Daoy (cell line): ENCODE data around the gene UTS2B. TPM values are rescaled to one million over a fixed set of nuclear protein-coding genes. Genes with fewer than 3 reads are reported as not detected.
A peak's percentile ranks its signal among the peaks of the same experiment; 100 is the strongest.

ENCODE experiments used
- DNase-seq: peaks from one replicate; pipeline ENCODE4 v3.0.0-alpha.2; 2015; ENCODE audit warnings: low read depth
- total RNA-seq: library from RNA; depleted of rRNA; stranded (reverse); fragments of >200 nt; shearing (Covaris generic); gene quantifications from 2 replicates; pipeline ENCODE4 v1.2.3, GENCODE V29; 2014

The UTS2B gene
- total RNA-seq, 1 experiment from 2014 or later = not detected

DNA sequence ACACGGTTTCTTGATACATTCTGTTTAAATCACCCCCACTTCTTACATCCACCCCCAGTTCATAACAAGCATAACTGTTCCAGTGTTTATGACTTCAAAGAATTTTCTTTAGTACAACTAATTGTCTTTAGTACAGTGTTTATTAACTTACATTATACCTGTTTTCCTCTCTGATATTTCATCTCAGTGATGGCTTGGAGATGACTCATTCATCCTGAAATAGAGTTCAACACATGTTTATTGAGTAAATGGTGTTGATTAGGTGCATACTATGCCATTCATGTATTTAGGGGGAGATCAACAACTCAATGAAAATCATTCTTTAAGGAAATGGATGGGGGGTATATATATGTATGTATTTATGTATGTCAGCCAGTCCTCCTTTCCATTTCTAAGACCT lies 21.7 kb upstream of the UTS2B start:
- DNase-seq = no peak

DNA sequence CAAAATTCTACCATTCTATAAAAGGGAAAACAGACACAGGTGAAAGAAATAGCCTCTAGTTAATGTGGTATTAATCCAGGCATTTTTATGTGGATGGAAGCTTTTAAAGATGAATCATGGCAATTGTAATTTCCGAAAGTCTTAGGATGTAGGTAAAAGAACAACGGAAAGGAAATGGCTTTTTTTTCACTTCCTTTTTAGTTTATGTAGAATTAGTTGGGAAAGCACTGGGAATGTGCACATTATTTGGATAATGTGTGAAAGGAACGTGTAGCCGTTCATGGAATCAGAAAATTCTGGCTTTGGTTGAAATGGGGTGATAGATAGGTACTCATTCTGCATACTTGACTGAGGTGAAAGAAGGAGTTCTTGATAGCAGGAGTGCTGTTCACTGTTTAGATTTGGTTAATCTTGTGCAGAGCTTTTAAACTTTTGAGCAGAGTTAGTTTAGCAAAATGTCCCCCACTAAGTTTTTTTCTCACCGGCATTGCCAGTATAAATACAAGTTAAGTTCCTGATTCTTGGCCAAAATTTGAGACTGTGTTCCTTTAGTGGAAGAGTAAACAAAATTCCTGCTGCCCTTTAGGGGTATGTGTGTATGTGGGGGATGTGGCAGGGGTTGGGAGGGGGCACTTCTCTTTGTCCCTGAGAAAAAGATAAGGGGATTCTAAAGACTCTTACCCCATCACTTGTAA lies 20.2 kb upstream of the UTS2B start:
- DNase-seq = peak; percentile 17

GRCh38 chr3:191348098-191348497 lies 17.8 kb upstream of the UTS2B start:
- DNase-seq = no peak

DNA sequence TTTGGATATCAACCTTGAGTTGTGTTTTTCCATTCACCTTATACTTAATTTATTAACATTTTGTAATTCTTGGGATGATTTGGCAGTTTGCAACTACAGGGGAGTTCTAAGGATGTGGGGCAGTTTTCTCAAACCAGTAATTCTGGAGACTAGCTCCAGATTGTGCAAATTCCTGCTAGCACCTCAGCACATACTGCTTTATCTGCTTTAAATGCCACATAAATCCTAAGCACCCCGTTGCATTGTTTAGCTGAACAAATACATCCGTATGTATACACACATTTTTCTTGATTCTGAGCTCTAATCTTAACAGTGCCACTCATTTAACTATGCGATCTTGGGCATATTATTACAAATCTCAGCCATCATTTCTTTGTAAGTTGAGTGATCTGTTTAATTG lies 16.9 kb upstream of the UTS2B start:
- no peak for DNase-seq

DNA sequence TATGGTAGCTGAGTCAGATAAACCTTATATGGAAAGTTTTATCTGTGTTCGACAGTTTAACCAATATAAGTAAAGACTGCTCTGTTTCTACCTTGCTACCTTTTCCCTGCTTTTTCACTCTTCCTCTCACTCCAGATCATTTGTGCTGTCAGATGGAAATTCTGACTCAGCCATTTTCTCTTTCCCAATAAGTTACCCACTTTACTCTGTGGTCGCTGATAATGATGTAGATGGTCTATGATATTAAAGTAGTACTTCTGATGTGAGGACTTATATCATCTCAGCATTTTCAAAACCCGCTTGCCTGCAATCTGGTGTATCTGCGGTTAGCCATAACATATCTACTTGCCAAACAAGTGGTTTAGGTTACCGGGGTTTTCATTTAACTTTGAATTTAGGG lies 15.0 kb upstream of the UTS2B start:
- peak; percentile 20 for DNase-seq

GRCh38 chr3:191343913-191344312 lies 13.6 kb upstream of the UTS2B start:
- no peak for DNase-seq

DNA sequence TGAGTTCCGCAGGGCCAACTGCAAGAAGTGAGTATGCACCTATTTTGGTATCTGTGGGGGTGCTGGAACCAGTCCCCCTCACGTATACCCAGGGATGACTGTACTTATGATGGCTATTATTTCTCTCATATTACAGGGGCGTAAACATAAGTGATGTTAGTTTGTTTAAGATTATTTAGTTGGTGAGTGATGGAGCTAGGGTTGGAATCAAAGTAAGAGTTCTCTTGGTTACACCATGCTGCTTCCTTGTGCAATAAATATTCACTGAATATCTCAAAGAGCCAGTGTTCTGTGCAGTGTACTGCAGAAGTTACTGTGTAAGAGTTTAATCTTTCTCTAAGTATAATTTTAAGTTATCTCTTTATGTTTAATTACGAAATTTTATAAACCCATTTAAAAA lies 12.8 kb upstream of the UTS2B start:
- no peak for DNase-seq

- no peak for DNase-seq
These were observed 12.1 kb upstream of the UTS2B start for GRCh38 chr3:191342411-191342810.

DNA sequence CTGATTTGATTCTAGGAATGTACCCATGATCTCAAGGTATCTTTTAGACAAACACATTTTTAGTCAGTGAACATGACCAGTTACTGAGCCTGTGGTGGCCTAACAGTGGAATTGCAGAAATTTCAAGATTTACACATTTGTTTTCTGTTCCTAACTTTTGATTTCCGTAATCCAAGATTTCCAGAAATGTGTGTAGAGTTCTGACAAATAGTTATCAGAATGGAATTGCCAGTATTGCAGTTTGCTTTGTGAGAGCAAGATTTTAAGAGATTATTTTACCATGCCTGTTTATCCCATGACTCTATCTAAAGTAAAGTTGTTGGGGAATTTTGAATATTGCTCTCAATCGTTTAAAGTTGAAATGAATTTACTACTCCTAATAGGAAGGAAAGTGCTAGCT lies 11.7 kb upstream of the UTS2B start:
- DNase-seq = no peak

DNA sequence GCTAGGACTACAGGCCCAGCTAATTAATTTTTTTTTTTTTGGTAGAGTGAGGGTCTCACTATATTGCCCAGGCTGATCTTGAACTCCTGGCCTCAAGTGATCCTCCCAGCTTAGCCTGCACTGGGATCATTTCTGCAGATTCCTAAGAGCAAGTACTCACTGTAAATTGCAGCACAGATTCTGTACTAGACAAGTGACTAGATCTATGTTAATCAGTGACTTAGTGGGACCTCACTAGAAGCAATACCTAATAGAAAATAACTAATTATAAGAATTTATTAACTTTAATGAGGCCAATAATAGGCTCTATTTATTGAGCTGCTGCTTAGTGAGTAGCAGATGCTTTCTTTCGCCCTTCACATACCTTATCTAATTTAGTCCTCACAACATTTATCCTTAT lies 10.6 kb upstream of the UTS2B start:
- DNase-seq = no peak

- no peak for DNase-seq
These were observed 10.0 kb upstream of the UTS2B start for GRCh38 chr3:191340351-191340750.

- no peak for DNase-seq
These were observed 9.1 kb upstream of the UTS2B start for GRCh38 chr3:191339316-191339917.

- DNase-seq = no peak
These were observed 7.8 kb upstream of the UTS2B start for GRCh38 chr3:191338177-191338488.

DNA sequence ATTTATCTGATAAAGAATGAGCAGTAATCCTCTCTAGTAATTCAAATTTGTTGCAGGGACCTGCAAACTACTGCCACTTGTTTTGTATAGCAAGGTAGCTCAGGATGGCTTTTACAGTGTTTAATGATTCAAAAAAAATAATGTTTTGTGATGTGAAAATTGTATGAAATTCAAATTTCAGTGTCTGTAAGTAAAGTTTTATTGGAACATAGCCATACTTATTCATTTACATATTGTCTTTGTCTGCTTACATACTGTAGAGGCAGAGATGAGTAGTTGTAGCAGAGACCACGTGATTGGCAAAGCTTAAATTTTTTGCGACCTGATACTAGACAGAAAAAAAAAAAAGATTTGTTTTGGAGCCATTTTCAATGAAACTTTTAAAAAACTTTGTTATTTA lies 6.5 kb upstream of the UTS2B start:
- no peak for DNase-seq

GRCh38 chr3:191334346-191334893 lies 4.1 kb upstream of the UTS2B start:
- DNase-seq = no peak

DNA sequence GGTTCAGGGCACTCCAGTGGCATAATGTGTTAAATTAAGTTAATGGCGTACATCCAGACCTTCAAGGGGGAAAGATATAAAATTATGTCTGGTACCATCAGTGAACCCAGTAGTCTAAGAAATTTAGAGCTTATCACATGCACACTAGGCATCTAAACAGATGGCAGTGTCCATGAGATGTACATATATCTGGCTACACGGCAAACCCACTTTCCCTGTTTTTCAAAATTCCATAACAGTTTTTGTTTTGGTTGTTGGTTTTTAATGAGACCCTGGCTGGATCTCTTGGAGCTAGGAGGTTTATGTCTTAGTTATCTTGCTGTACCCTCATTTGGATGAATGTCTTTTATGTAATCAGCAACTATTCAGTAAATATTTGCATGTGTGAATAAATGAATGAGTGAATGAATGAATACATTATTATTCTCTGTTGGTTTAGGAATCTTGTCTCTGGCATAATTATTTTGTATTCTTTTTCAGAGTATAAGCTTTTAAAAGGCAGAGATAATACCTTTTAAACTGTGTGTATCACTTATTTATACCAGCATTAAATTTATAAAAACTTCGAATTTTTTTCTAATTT lies 3.1 kb upstream of the UTS2B start:
- DNase-seq = no peak

DNA sequence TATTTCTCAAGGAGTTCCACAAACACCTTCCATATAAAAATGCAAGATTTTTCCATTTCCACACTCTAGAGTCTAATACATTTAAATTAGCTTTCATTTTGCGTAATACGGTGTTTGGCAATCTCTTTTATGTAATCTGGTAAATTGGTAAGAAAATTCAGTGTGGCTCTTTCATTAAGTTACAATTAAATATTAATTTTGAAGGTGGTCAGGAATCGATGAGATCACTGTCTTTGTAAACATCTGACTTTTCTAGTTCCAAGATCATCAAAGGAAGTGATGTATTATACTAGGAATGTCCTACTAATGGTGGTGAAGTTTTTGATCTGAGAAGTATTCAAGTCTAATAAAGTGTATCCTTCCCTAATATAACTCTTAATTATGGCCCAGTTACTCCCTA lies 1.1 kb upstream of the UTS2B start:
- peak; percentile 20 for DNase-seq

DNA sequence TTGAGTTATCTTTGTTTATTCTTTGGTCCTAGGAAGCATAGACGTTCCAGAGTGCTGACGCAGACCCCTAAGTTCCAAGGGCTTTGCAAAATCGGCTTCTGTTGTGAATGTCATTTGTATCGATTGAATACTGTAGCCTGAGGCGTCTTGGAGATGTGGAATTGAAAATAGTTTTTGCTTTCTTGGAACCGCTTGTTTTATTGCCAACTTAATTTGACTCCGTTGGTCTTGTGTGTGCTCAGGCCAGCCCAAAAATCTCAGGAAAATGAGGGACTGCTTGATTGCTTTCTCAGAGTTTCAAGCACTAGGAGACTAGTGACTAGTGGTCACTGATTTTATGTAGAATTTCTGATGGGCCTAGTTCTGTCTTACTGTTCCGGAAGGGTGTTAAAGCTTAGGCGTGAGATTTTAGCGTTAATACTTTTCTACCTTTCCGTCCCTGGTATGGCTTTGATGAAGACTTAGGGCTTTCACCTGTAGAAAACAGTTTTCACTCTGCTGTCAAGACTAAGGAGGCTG lies 263 bp upstream of the UTS2B start:
- DNase-seq = peak; percentile 65

- peak; percentile 85 for DNase-seq
These were observed 1.2 kb downstream of the UTS2B start, which contains the start of gene CCDC50 for GRCh38 chr3:191328962-191329653. Gene CCDC50, plus strand, starts transcription at chr3:191329394. Its CDS starts 281 bp downstream, at chr3:191329675.

- DNase-seq = no peak
These were observed 1.9 kb downstream of the UTS2B start for GRCh38 chr3:191328383-191328961.

DNA sequence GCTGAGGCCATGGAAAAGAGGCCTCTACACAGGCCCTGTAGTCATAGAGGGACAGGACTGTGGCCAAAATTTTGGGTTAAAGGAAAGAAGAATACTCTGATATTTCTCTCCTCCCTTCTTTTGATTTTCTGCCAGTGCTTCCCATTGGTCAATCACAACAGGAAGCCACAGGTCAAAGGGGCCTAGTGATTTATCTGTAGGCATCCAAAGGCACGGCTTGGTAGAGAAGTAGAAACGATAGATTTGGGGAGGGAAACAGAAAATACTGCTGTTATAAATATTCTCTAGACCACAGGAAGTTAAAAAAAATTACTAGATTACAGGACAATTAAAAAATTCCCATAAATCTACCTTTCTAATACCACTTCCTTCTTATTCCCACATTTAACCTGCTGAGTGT lies 2.8 kb downstream of the UTS2B start:
- no peak for DNase-seq

DNA sequence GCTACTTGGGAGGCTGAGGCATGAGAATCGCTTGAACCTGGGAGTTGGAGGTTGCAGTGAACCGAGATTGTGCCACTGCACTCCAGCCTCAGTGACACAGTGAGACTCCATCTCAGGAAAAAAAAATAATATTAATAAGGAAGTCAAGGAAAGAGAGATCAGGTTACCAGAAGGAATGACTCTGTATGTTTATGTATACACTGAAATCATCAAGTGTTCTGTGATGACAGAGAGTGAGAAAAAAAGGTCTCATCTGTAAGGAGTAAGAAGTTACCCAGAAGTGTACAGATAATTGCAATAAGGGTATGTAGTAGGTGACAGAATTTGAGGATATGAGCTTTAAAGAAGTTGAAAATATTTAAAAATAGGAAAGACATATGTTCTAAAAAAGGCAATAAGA lies 5.4 kb downstream of the UTS2B start:
- DNase-seq = no peak
